Body of pancreas (tissue), 4 donors: Measurements from ENCODE around the gene ZNF543.

ENCODE experiments used
- POLR2A ChIP-seq, 3 donors: fragments of 450-650 bp; IDR thresholded peaks; one replicate each; pipeline ENCODE4 v1.6.1; 2016; ENCODE audit warnings: antibody characterized with exemption in 3 of 3, mild to moderate bottlenecking in 2 of 3
- TF ChIP-seq, protein P1 (sequence below), 7 experiments: fragments of 450-650 bp in 4 of 7; fragments of 200-600 bp in 3 of 7; sonication (generic) in 3 of 7; IDR thresholded peaks; one replicate each; pipeline ENCODE4 v1.5.1; 2016 to 2019; ENCODE audit warnings: antibody characterized with exemption in 7 of 7

DNA sequence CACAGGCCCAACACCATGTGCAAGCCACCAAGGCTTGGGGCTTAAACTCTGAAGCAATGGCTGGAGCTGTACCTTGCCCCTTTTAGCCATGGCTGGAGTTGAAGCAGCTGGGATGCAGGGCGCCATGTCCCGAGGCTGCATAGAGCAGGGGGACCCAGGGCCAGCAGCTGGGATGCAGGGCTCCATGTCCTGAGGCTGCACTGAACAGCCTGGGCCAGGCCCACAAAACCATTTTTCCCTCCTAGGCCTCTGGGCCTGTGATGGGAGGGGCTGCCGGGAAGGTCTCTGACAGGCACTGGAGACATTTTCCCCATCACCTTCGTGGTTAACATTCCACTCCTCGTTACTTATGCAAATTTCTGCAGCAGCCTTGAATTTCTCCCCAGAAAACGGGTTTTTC, 53.9 kb downstream of the ZNF543 start:
- TF ChIP-seq, protein P1, sequence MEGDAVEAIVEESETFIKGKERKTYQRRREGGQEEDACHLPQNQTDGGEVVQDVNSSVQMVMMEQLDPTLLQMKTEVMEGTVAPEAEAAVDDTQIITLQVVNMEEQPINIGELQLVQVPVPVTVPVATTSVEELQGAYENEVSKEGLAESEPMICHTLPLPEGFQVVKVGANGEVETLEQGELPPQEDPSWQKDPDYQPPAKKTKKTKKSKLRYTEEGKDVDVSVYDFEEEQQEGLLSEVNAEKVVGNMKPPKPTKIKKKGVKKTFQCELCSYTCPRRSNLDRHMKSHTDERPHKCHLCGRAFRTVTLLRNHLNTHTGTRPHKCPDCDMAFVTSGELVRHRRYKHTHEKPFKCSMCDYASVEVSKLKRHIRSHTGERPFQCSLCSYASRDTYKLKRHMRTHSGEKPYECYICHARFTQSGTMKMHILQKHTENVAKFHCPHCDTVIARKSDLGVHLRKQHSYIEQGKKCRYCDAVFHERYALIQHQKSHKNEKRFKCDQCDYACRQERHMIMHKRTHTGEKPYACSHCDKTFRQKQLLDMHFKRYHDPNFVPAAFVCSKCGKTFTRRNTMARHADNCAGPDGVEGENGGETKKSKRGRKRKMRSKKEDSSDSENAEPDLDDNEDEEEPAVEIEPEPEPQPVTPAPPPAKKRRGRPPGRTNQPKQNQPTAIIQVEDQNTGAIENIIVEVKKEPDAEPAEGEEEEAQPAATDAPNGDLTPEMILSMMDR (IDR thresholded peaks at IDR 0.05) = no peak
- no peak for TF ChIP-seq POLR2A (IDR thresholded peaks at IDR 0.05)
